ENCODE results near the gene NUDT5. TPM values are rescaled to one million over a fixed set of nuclear protein-coding genes. Genes with fewer than 3 reads are reported as not detected.

NUDT5 gene
- total and polyA plus RNA-seq, 2 of the 13 experiments (the other 11 are each of a cell fraction or from before 2014, with no cell fraction given), result 79.6 to 134 TPM

GRCh38 chr10:12195603-12196506 is at the start of gene NUDT5, which contains the start of gene CDC123 (continued):
- TF ChIP-seq CEBPZ (IDR thresholded peaks at IDR 0.05; ENCODE audit: low read length) (no peak), ZC3H13 (CRISPR knock-in tag; IDR thresholded peaks at IDR 0.05) (0 out of 2 replicates have a peak, but pooled peaks have one; percentile 18), KDM5B (CRISPR knock-in tag; IDR thresholded peaks at IDR 0.05; ENCODE audit: borderline replicate concordance) (peak; percentile 95), ZNF598 (CRISPR knock-in tag; IDR thresholded peaks at IDR 0.05; ENCODE audit: borderline replicate concordance) (no peak), KLF11 (CRISPR knock-in tag; IDR thresholded peaks at IDR 0.05) (no peak), ZBTB7B (CRISPR knock-in tag; IDR thresholded peaks at IDR 0.05) (peak; percentile 45; the same call in 1 of the 2 replicates), EEA1 (CRISPR knock-in tag; IDR thresholded peaks at IDR 0.05; ENCODE audit: borderline replicate concordance) (peak; percentile 82; the same call in 1 of the 2 replicates), MEIS1 (CRISPR knock-in tag; IDR thresholded peaks at IDR 0.05; ENCODE audit: borderline replicate concordance) (no peak), FLYWCH1 (CRISPR knock-in tag; IDR thresholded peaks at IDR 0.05) (no peak), ZNF382 (CRISPR knock-in tag; IDR thresholded peaks at IDR 0.05; ENCODE audit: borderline replicate concordance) (no peak), ZNF484 (CRISPR knock-in tag; IDR thresholded peaks at IDR 0.05; ENCODE audit: borderline replicate concordance, low read depth) (no peak), SRF (IDR thresholded peaks at IDR 0.05; ENCODE audit: low read depth, low read length) (peak; percentile 62), MTF1 (CRISPR knock-in tag; IDR thresholded peaks at IDR 0.05) (no peak), KAT8 (CRISPR knock-in tag; IDR thresholded peaks at IDR 0.05) (peak; percentile 98), ELF4 (CRISPR knock-in tag; IDR thresholded peaks at IDR 0.05; ENCODE audit: borderline replicate concordance) (peak; percentile 96), ZNF878 (CRISPR knock-in tag; IDR thresholded peaks at IDR 0.05) (peak; percentile 62; the same call in 1 of the 2 replicates), ATF6 (CRISPR knock-in tag; conservative IDR thresholded peaks at IDR 0.05) (0 out of 2 replicates have a peak, but pooled peaks have one; percentile 21), MYNN (CRISPR knock-in tag; IDR thresholded peaks at IDR 0.05; ENCODE audit: low read depth) (0 out of 2 replicates have a peak, but pooled peaks have one; percentile 55), NONO (IDR thresholded peaks at IDR 0.05) (no peak), NONO (CRISPR knock-in tag; conservative IDR thresholded peaks at IDR 0.05) (peak; percentile 71; the same call in 1 of the 2 replicates), ZNF549 (CRISPR knock-in tag; IDR thresholded peaks at IDR 0.05) (no peak), SMAD3 (CRISPR knock-in tag; IDR thresholded peaks at IDR 0.05) (no peak), ZMAT3 (CRISPR knock-in tag; conservative IDR thresholded peaks at IDR 0.05) (0 out of 2 replicates have a peak, but pooled peaks have one; percentile 36), RELA (CRISPR knock-in tag; IDR thresholded peaks at IDR 0.05) (no peak)
- TF ChIP-seq, protein P1, sequence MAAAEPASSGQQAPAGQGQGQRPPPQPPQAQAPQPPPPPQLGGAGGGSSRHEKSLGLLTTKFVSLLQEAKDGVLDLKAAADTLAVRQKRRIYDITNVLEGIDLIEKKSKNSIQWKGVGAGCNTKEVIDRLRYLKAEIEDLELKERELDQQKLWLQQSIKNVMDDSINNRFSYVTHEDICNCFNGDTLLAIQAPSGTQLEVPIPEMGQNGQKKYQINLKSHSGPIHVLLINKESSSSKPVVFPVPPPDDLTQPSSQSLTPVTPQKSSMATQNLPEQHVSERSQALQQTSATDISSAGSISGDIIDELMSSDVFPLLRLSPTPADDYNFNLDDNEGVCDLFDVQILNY (CRISPR knock-in tag; conservative IDR thresholded peaks at IDR 0.05), result no peak

Data from HepG2 (cell line).